GM12878 (cell line): ENCODE results near the gene TSC2. TPM values are rescaled to one million over a fixed set of nuclear protein-coding genes. Genes with fewer than 3 reads are reported as not detected.

Experiments
- ATAC-seq: fragments of 200-7000 bp; cut with Tn5 transposase; 3 replicates; pipeline ENCODE4 v1.9.1; 2020; ENCODE audit warnings: mild to moderate bottlenecking, moderate library complexity
- BruUV-seq: library from RNA; stranded (reverse); fragments of 400-500 nt; replicated peaks from 2 replicates; lab custom pipeline; 2021; lab: Mats Ljungman, UMichigan
- CTCF ChIA-PET: fragments of 300-600 bp; sonication (Branson Sonifier 250); formaldehyde crosslinking; extraction: SDS; loops from one replicate; lab custom pipeline; 2021; ENCODE audit warnings: inconsistent platforms; lab: Yijun Ruan, JAX
- POLR2A ChIA-PET: fragments of 350-600 bp; formaldehyde crosslinking; extraction: SDS; loops from one replicate; lab custom pipeline; 2021; ENCODE audit warnings: inconsistent platforms; lab: Charles Lee
- RAD21 ChIA-PET: fragments of 300-600 bp; sonication (Branson Sonifier 250); formaldehyde crosslinking; loops from one replicate; lab custom pipeline; 2023; ENCODE audit warnings: antibody characterized with exemption; ENCODE audit not compliant: unreplicated experiment; lab: Charles Lee
- SMC1A ChIA-PET: fragments of 300-600 bp; sonication (Branson Sonifier 250); formaldehyde crosslinking; loops from one replicate; lab custom pipeline; 2023; ENCODE audit not compliant: unreplicated experiment, uncharacterized antibody; lab: Charles Lee
- DNase-seq: peaks from one replicate; pipeline ENCODE4 v3.0.0-alpha.2; 2011; ENCODE audit warnings: low read depth, low spot score
- FAIRE-seq: peaks from 3 replicates; lab custom pipeline; 2011; peaks lifted over from hg19 to GRCh38; lab: Jason Lieb, UNC
- H2AFZ ChIP-seq: 2 replicates; pipeline ENCODE4 v1.6.0; 2011; ENCODE audit warnings: low read depth, low read length, control low read depth; ENCODE audit not compliant: control insufficient read depth
- H3K27ac ChIP-seq: 2 replicates; pipeline ENCODE4 v1.5.1; 2011; ENCODE audit warnings: control low read depth; ENCODE audit not compliant: control insufficient read depth, insufficient read depth
- H3K27me3 ChIP-seq, 2 experiments: replicated peaks in 1 of 2; 2 replicates each; pipeline versions ENCODE4 v1.6.0 to v1.6.1; 2011; ENCODE audit warnings: low read length in 1 of 2; ENCODE audit not compliant: control insufficient read depth in 2 of 2, insufficient read depth in 2 of 2
- H3K36me3 ChIP-seq, 2 experiments: 2 replicates each; pipeline ENCODE4 v1.5.1; 2011; ENCODE audit warnings: low read length in 1 of 2; ENCODE audit not compliant: control insufficient read depth in 2 of 2, insufficient read depth in 2 of 2
- H3K4me1 ChIP-seq: 2 replicates; pipeline ENCODE4 v1.6.1; 2011; ENCODE audit warnings: mild to moderate bottlenecking, low read length, moderate library complexity, mixed read lengths; ENCODE audit not compliant: control insufficient read depth, insufficient read depth
- H3K4me2 ChIP-seq: 2 replicates; pipeline ENCODE4 v1.6.0; 2011; ENCODE audit warnings: control low read depth; ENCODE audit not compliant: control insufficient read depth, insufficient read depth
- H3K4me3 ChIP-seq: fragments of 200-600 bp; sonication (generic); 2 replicates; pipeline ENCODE4 v1.5.1; 2016
- H3K79me2 ChIP-seq: 2 replicates; pipeline ENCODE4 v1.6.0; 2011; ENCODE audit warnings: low read length; ENCODE audit not compliant: control insufficient read depth, insufficient read depth
- H3K9ac ChIP-seq: 2 replicates; pipeline ENCODE4 v1.8.0; 2011; ENCODE audit warnings: low read length, control low read depth, mixed read lengths; ENCODE audit not compliant: control insufficient read depth, insufficient read depth
- H3K9me3 ChIP-seq: replicated peaks from 3 replicates; pipeline ENCODE4 v1.5.1; 2011; ENCODE audit warnings: mild to moderate bottlenecking, low read length; ENCODE audit not compliant: control insufficient read depth, insufficient read depth
- H4K20me1 ChIP-seq: 2 replicates; pipeline ENCODE4 v1.6.0; 2011; ENCODE audit not compliant: control insufficient read depth, insufficient read depth
- BMI1 ChIP-seq: fragments of 450-650 bp; IDR thresholded peaks from 2 replicates; pipeline ENCODE4 v1.6.1; 2016; ENCODE audit warnings: mild to moderate bottlenecking, moderate library complexity, borderline replicate concordance
- EP300 ChIP-seq, 2 experiments: fragments of 150-350 bp in 1 of 2; IDR thresholded peaks; 2 replicates each; pipeline ENCODE4 v1.6.1; 2011 to 2012; ENCODE audit warnings: low read depth in 2 of 2, low read length in 2 of 2, borderline replicate concordance in 1 of 2, improper control_type of control experiment in 1 of 2, inconsistent platforms in 1 of 2; ENCODE audit not compliant: control insufficient read depth in 1 of 2
- GATAD2B ChIP-seq: fragments of 450-650 bp; conservative IDR thresholded peaks from 2 replicates; pipeline ENCODE4 v1.6.1; 2017; ENCODE audit warnings: low read depth, mild to moderate bottlenecking, moderate library complexity
- SIN3A ChIP-seq: IDR thresholded peaks from 2 replicates; pipeline ENCODE4 v1.6.1; 2012; ENCODE audit warnings: low read depth, low read length, improper control_type of control experiment
- SPI1 ChIP-seq: IDR thresholded peaks from 2 replicates; pipeline ENCODE4 v1.6.1; 2011; ENCODE audit warnings: low read depth, mild to moderate bottlenecking, low read length, moderate library complexity, borderline replicate concordance; ENCODE audit not compliant: insufficient read depth
- TCF12 ChIP-seq: IDR thresholded peaks from 2 replicates; pipeline ENCODE4 v1.6.1; 2011; ENCODE audit warnings: low read depth, mild to moderate bottlenecking, low read length
- WGBS: methylation state at CpG from one replicate; pipeline ENCODE4 v1.1.6; 2016; ENCODE audit warnings: low lambda C conversion rate; ENCODE audit not compliant: insufficient replicate concordance, insufficient coverage; ENCODE audit errors: missing lambda C conversion rate; 5-methylcytosine and 5-hydroxymethylcytosine counted together
- in situ Hi-C: fragments of 300-500 bp; cut with MboI; formaldehyde crosslinking; loops from 9 replicates; pipeline ENCODE4 v1.14.3; 2018; ENCODE audit warnings: mixed read lengths
- intact Hi-C: fragments of 100-400 bp; cut with micrococcal nuclease; formaldehyde crosslinking; loops from one replicate; pipeline ENCODE4 v1.14.2; 2022; ENCODE audit not compliant: unreplicated experiment
- polyA plus RNA-seq, 11 experiments: library from polyadenylated mRNA; depleted of rRNA in 4 of 11; unstranded in 6 of 11; stranded (reverse) in 5 of 11; fragments of >200 nt; fragmentation: Nextera tagmentation in 4 of 11; fragmentation: Illumina TruSeq in 1 of 11; extraction: Ambion mirVana in 4 of 11; extraction: Trizol in 1 of 11; gene quantifications; 1 replicate in 1 of 11; 2 replicates in 10 of 11; pipeline versions ENCODE4 v1.2.1 to v1.2.3, GENCODE V29; 2011 to 2016; ENCODE audit warnings: inconsistent platforms in 2 of 11, missing spikeins in 2 of 11, low read depth in 1 of 11
- total RNA-seq, 4 experiments: library from RNA; depleted of rRNA in 3 of 4; stranded (reverse); fragments of >200 nt in 3 of 4; fragmentation: Illumina TruSeq in 1 of 4; extraction: Trizol in 1 of 4; gene quantifications; 2 replicates each; pipeline versions ENCODE4 v1.2.1 to v1.2.3, GENCODE V29; 2013 to 2021
- TF ChIP-seq, protein P1 (sequence below): fragments of 450-650 bp; IDR thresholded peaks from 2 replicates; pipeline ENCODE4 v1.6.1; 2017; ENCODE audit warnings: mild to moderate bottlenecking, low read depth, inconsistent platforms; ENCODE audit not compliant: poor library complexity, severe bottlenecking
- TF ChIP-seq, protein P2 (sequence below): fragments of 450-650 bp; IDR thresholded peaks from 2 replicates; pipeline ENCODE4 v1.6.1; 2016; ENCODE audit warnings: mild to moderate bottlenecking, moderate library complexity, borderline replicate concordance
- TF ChIP-seq, protein P3 (sequence below): IDR thresholded peaks from 2 replicates; pipeline ENCODE4 v1.6.1; 2012; ENCODE audit warnings: mild to moderate bottlenecking, low read depth, low read length
- TF ChIP-seq, protein P4 (sequence below): fragments of 450-650 bp; IDR thresholded peaks from 2 replicates; pipeline ENCODE4 v1.6.1; 2017; ENCODE audit warnings: borderline replicate concordance

Gene TSC2
- total and polyA plus RNA-seq, 10 of the 15 experiments (the other 5 are each of a cell fraction or from before 2014, with no cell fraction given), result 1.6 to 77.0 (median 21.6) TPM

DNA sequence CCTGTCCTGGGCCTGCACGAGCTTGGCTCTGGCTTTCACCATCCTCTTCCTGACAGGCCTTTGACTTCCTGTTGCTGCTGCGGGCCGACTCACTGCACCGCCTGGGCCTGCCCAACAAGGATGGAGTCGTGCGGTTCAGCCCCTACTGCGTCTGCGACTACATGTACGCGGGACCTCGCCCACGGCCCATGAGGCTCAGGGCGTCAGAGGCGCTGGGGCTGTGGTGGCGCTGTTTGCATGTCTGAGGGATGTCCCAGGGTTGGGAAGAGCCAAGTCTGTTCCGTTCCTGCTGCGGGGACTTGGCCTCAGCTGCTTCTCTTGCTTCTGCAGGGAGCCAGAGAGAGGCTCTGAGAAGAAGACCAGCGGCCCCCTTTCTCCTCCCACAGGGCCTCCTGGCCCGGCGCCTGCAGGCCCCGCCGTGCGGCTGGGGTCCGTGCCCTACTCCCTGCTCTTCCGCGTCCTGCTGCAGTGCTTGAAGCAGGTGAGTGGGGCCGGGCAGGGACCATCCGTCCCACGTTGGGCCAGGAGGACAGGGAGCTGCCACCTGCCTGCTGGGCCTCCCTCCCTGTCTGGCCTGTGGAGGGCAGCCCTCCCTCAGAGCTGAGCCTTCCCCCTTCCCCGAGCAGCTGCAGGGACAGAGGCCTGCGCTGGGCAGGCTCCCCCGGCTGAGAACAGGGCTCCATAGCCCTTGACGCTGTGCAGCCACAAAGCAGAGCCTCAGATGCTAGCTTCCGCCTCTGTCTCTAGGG, 23.8 kb downstream of the TSC2 start:
- TF ChIP-seq TCF12 (no peak), BMI1 (no peak), GATAD2B (no peak), SPI1 (no peak), SIN3A (no peak), EP300 (IDR thresholded peaks at IDR 0.05; ENCODE audit: borderline replicate concordance in 1 of 2, control insufficient read depth in 1 of 2, low read depth in 2 of 2, low read length in 2 of 2) (no peak)
- TF ChIP-seq, protein P1, sequence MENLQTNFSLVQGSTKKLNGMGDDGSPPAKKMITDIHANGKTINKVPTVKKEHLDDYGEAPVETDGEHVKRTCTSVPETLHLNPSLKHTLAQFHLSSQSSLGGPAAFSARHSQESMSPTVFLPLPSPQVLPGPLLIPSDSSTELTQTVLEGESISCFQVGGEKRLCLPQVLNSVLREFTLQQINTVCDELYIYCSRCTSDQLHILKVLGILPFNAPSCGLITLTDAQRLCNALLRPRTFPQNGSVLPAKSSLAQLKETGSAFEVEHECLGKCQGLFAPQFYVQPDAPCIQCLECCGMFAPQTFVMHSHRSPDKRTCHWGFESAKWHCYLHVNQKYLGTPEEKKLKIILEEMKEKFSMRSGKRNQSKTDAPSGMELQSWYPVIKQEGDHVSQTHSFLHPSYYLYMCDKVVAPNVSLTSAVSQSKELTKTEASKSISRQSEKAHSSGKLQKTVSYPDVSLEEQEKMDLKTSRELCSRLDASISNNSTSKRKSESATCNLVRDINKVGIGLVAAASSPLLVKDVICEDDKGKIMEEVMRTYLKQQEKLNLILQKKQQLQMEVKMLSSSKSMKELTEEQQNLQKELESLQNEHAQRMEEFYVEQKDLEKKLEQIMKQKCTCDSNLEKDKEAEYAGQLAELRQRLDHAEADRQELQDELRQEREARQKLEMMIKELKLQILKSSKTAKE, result no peak
- TF ChIP-seq, protein P2, sequence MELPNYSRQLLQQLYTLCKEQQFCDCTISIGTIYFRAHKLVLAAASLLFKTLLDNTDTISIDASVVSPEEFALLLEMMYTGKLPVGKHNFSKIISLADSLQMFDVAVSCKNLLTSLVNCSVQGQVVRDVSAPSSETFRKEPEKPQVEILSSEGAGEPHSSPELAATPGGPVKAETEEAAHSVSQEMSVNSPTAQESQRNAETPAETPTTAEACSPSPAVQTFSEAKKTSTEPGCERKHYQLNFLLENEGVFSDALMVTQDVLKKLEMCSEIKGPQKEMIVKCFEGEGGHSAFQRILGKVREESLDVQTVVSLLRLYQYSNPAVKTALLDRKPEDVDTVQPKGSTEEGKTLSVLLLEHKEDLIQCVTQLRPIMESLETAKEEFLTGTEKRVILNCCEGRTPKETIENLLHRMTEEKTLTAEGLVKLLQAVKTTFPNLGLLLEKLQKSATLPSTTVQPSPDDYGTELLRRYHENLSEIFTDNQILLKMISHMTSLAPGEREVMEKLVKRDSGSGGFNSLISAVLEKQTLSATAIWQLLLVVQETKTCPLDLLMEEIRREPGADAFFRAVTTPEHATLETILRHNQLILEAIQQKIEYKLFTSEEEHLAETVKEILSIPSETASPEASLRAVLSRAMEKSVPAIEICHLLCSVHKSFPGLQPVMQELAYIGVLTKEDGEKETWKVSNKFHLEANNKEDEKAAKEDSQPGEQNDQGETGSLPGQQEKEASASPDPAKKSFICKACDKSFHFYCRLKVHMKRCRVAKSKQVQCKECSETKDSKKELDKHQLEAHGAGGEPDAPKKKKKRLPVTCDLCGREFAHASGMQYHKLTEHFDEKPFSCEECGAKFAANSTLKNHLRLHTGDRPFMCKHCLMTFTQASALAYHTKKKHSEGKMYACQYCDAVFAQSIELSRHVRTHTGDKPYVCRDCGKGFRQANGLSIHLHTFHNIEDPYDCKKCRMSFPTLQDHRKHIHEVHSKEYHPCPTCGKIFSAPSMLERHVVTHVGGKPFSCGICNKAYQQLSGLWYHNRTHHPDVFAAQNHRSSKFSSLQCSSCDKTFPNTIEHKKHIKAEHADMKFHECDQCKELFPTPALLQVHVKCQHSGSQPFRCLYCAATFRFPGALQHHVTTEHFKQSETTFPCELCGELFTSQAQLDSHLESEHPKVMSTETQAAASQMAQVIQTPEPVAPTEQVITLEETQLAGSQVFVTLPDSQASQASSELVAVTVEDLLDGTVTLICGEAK, result no peak
- TF ChIP-seq, protein P3, sequence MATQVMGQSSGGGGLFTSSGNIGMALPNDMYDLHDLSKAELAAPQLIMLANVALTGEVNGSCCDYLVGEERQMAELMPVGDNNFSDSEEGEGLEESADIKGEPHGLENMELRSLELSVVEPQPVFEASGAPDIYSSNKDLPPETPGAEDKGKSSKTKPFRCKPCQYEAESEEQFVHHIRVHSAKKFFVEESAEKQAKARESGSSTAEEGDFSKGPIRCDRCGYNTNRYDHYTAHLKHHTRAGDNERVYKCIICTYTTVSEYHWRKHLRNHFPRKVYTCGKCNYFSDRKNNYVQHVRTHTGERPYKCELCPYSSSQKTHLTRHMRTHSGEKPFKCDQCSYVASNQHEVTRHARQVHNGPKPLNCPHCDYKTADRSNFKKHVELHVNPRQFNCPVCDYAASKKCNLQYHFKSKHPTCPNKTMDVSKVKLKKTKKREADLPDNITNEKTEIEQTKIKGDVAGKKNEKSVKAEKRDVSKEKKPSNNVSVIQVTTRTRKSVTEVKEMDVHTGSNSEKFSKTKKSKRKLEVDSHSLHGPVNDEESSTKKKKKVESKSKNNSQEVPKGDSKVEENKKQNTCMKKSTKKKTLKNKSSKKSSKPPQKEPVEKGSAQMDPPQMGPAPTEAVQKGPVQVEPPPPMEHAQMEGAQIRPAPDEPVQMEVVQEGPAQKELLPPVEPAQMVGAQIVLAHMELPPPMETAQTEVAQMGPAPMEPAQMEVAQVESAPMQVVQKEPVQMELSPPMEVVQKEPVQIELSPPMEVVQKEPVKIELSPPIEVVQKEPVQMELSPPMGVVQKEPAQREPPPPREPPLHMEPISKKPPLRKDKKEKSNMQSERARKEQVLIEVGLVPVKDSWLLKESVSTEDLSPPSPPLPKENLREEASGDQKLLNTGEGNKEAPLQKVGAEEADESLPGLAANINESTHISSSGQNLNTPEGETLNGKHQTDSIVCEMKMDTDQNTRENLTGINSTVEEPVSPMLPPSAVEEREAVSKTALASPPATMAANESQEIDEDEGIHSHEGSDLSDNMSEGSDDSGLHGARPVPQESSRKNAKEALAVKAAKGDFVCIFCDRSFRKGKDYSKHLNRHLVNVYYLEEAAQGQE, result no peak
- TF ChIP-seq, protein P4, sequence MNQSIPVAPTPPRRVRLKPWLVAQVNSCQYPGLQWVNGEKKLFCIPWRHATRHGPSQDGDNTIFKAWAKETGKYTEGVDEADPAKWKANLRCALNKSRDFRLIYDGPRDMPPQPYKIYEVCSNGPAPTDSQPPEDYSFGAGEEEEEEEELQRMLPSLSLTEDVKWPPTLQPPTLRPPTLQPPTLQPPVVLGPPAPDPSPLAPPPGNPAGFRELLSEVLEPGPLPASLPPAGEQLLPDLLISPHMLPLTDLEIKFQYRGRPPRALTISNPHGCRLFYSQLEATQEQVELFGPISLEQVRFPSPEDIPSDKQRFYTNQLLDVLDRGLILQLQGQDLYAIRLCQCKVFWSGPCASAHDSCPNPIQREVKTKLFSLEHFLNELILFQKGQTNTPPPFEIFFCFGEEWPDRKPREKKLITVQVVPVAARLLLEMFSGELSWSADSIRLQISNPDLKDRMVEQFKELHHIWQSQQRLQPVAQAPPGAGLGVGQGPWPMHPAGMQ, result no peak
- TF ChIP-seq, all 136 proteins: peak for 0
- Histone ChIP-seq H3K4me3 (no peak overlapping the region), H3K4me1 (no peaks in the 10 kb centered on the region), H3K79me2 (no peaks in the 10 kb centered on the region), H3K36me3 (peaks cover 0 to 9% of the 10 kb centered on the region in 2 experiments; a peak in 3 of 4 replicates), H3K9ac (no peak overlapping the region), H3K9me3 (no peaks in the 10 kb centered on the region), H2AFZ (no peak overlapping the region), H4K20me1 (no peaks in the 10 kb centered on the region), H3K4me2 (no peak overlapping the region), H3K27me3 (no peaks in the 10 kb centered on the region), H3K27ac (no peak overlapping the region)
- ChIA-PET RAD21 (no interaction called here), SMC1A (no interaction called here), POLR2A (no interaction called here), CTCF (no interaction called here)
- DNase-seq, result no peak
- no TSS peak for BruUV-seq
- 93% methylated on average over 31 of the region's 34 CpGs for WGBS
- ATAC-seq, result no peak; the same call in 2 of the 3 replicates
- no peak for FAIRE-seq
- in situ Hi-C loops (no loop called here), intact Hi-C loops (no loop called here)
